GM21528 (cell line): ENCODE measurements around the gene GPR26.
"Not testable (repeated sequence)": the region's sequence is repeated elsewhere in the genome, so short reads cannot be mapped to it uniquely, and the experiment has no call there.

Source experiments
- ATAC-seq: cut with Tn5 transposase; IDR thresholded peaks from one replicate; pipeline ENCODE4 v1.9.1; 2021; ENCODE audit warnings: mild to moderate bottlenecking, moderate library complexity; ENCODE audit not compliant: unreplicated experiment, low FRiP score

GPR26 gene

GRCh38 chr10:123704076-123704475, 37.9 kb downstream of the GPR26 start:
- ATAC-seq, result no peak

DNA sequence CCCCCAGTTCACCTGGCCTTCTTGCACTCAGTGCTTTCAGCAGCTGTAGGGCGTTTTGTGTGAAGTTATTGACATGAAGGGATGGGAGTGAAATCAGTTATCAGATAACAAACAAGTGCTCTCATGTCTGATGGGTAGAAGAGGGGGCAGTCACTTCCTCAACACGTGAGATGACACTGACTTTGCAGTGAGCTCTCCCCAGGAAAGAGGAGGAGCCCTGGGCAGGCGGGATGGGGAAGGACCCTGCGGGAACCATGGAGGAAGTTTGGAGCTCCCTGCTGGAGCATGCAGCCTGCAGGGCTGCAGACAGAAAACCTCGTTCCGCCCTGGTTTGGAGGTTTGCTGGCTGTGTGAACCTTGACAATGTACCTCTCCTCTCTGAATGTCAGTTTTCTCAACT, 38.7 kb downstream of the GPR26 start:
- ATAC-seq, result no peak

DNA sequence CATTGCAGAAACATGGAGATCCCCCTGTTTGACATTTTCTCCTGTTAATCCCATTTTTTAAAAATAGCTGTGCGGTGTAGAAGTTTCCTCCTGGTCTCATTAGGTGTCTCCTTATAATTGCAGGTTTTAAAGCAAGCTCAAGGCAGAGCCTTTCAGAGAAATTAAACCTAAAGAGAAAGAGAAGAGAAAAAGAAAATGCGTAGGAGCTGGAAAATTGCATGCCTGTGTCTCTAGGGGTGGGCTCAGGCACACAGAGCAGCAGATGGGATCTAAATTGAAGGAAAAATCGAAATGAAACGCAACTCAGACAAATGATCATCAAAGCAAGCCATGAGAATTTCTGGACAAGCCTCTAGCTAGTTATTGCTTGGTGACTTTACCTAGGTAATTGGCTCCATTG, 40.1 kb downstream of the GPR26 start:
- no peak for ATAC-seq

DNA sequence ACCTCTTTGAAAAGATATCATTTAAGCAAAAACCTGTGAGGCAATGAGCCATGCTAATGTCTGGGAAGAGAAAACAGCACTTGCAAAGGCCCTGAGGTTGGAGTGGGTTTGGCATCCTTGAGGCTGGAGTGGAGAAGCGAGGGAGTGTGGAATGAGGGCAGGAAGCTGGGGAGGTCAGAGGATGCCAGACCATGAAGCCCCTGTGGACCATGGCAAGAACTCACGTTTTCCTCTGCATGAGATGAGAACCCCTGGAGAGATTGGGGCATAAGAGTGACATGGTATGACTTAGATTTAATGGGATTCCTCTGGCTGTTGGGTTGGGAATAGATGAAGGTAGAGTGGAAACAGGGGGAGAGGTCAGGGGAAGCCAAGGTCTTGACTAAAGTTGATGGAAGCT, 49.4 kb downstream of the GPR26 start:
- ATAC-seq, result no peak

GRCh38 chr10:123717336-123717735, 51.2 kb downstream of the GPR26 start:
- ATAC-seq, result no peak

DNA sequence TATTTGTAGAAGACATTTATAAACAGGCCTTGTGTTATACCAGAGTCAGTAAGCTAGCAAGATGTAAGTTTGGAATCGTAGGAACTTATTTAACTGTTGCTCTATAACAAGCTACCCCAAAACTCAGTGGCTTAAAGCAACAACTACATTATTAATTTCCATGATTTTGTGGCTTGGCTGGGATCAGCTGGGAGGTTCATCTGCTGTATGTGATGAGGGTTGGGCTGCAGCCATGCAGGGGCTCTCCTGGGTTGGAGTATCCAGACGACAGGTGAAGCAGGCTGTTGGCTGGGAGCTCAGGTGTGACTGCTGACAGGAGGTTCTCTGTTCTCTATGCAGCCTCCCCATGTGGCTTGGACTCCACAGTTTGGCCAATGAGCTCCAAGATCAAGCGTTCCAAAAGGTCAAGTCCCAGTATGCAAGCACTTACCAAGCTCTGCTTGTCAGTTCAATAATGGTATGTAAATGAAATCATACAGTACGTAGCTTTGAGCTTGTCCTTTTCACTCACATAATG, 52.4 kb downstream of the GPR26 start:
- ATAC-seq, result no peak

GRCh38 chr10:123720536-123720935, 54.4 kb downstream of the GPR26 start:
- ATAC-seq, result no peak

DNA sequence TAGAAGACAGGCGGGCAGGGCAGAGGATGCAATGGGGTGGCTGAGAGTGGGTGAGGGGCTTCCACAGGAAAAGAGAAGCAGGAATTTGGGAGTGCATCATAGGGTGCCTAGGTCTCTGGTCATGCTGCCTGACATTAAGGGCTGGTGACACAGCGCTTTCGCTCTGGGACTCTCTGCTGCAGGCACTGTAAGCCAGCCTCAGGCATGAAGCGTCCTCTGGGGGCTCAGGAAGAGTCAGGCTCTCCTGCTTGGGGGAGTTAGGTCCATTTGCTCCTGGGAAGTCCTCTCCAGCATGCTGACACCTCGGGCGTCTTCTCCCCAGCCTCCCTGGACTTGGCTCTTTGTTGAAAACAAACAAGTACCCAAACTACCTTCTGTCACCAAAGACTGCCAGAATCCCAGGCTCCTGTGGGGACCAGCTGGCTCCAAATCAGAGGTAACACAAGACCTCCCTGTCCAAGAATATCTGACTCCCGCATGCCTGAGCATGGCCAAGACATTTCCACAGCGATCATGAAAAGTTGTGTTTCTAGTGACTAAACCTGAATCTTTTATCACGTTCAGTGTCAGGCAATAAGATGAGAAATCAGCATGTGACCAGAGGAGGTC, 55.4 kb downstream of the GPR26 start:
- ATAC-seq, result no peak

GRCh38 chr10:123722351-123722750, 56.2 kb downstream of the GPR26 start:
- ATAC-seq, result no peak

- no peak for ATAC-seq
These were observed 58.6 kb downstream of the GPR26 start for GRCh38 chr10:123724747-123725146.

DNA sequence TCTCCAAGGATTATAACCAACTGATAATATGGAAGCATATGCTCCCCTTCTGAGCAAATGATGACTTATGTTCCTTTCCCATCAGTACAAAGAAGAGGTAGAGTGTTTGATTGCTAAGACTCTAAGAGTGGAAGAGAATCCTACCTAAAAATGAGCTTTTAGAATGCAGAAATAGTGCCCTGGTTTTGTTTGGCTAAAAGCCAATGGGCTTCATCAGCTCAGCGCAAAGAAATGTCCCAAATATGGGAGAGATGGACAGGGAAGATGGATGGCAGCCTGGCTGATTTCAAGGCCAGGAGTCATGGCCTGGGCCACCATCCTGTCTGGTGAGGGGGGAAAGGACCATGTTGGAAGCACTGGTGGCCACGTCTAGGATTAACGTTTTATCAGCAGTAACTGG, 60.2 kb downstream of the GPR26 start:
- ATAC-seq, result no peak

DNA sequence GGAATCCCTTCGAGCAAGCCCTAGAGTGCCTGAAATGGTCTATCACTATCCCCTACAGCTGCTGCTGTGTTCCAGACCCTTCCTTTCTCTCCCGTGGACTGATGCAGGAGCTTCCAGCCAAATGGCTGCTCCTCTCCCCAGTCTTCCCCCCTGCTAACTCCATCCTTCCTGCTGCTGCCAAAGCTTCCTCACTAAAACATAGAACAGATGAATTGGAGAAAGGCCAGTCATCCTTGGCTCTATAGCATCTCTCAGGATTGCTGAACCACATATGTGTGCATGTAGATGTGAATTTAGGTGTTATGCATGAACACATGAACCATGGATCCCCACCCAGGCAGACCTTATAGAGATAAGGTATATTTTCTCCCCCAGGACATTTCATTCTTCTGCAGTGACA, 60.7 kb downstream of the GPR26 start:
- ATAC-seq, result no peak

DNA sequence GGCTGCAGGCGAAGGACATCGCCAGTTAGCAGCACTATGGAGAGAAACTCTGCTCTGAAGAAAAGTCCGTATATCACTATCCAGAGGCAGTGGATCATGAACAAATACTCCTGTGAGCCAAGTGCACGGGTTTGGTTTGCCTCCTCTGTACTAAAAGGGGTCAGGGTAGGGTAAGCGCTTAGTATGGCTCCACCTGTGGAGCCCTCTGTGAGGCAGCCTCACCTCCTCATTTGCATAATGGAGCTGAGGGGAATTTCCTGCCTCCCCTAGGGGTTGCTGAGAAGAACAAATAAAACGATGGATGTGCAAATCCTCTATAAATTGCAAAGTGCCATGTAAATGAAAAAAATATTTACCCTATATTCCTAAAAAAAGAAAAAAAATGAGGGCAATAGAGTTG, 63.4 kb downstream of the GPR26 start:
- ATAC-seq, result no peak

- not testable (repeated sequence) for ATAC-seq
These were observed 70.8 kb downstream of the GPR26 start for GRCh38 chr10:123736917-123737316.

DNA sequence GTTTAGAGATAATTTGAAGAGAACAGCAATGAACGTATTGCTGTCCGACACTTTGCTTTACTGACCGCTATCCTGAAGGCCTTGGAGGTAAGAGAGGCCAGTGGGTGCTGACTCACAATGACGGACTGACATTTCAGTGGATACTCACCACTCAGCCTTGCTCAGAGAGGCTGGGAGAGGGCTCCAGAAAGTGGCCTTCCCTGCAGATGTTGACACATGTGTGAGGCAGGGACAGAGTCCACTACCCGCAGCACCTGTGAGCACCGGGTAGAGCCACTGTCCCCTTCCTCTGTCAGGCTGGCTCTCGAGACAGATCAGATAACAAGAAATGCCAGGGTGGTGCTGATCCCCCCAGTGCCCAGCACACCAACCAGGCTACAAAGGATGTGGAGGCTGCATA, 75.0 kb downstream of the GPR26 start:
- ATAC-seq, result no peak

- ATAC-seq, result no peak
These were observed 75.6 kb downstream of the GPR26 start for GRCh38 chr10:123741711-123742110.

- ATAC-seq, result no peak
These were observed 76.7 kb downstream of the GPR26 start for GRCh38 chr10:123742751-123743440.

GRCh38 chr10:123743441-123744223, 77.5 kb downstream of the GPR26 start:
- no peak for ATAC-seq

DNA sequence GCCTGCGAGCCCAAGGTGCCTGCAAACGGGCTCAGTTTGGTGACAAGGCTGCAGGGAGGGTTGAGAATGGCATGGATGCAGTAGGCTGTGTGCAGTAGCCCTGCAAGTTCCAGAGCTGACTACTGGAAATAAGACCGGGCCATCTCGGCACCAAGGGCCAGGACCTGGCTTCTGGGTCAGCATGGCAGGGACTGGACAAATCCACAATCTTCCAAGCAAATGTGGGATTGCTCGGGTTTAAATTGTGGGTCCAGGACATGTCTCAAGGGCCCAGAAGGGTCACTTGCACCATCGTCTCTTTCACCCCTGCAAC, 78.0 kb downstream of the GPR26 start:
- no peak for ATAC-seq
